SK-N-SH (cell line): ENCODE measurements around the gene TMEM182.

Source experiments
- CHD2 ChIP-seq: fragments of 150-350 bp; IDR thresholded peaks from 2 replicates; pipeline ENCODE4 v1.6.1; 2018; ENCODE audit warnings: low read length; ENCODE audit not compliant: partially characterized antibody
- ELF1 ChIP-seq: IDR thresholded peaks from 2 replicates; pipeline ENCODE4 v1.4.0; 2012
- GATA2 ChIP-seq: sonication (generic); formaldehyde crosslinking; IDR thresholded peaks from 2 replicates; pipeline ENCODE4 v1.5.0; 2020; ENCODE audit warnings: mild to moderate bottlenecking, missing genetic modification reagents
- JUND ChIP-seq: IDR thresholded peaks from 2 replicates; pipeline ENCODE4 v1.4.0; 2012
- MXI1 ChIP-seq: IDR thresholded peaks from 2 replicates; pipeline ENCODE4 v1.6.1; 2012; ENCODE audit warnings: mild to moderate bottlenecking, low read depth, low read length, improper control_type of control experiment
- NRF1 ChIP-seq: IDR thresholded peaks from 2 replicates; pipeline ENCODE4 v1.6.1; 2012; ENCODE audit warnings: low read depth, mild to moderate bottlenecking, low read length
- POLR2AphosphoS5 ChIP-seq: IDR thresholded peaks from 2 replicates; pipeline ENCODE4 v1.6.1; 2012; ENCODE audit warnings: low read depth, low read length
- RXRA ChIP-seq: IDR thresholded peaks from 2 replicates; pipeline ENCODE4 v1.4.0; 2012; ENCODE audit warnings: low read depth, mild to moderate bottlenecking, borderline replicate concordance
- TCF12 ChIP-seq: IDR thresholded peaks from 2 replicates; pipeline ENCODE4 v1.4.0; 2012
- TF ChIP-seq, protein P1 (sequence below): fragments of 200-600 bp; sonication (generic); IDR thresholded peaks from 2 replicates; pipeline ENCODE4 v1.6.1; 2017; ENCODE audit warnings: antibody characterized with exemption, mild to moderate bottlenecking, moderate library complexity
- TF ChIP-seq, protein P2 (sequence below): IDR thresholded peaks from 2 replicates; pipeline ENCODE4 v1.4.0; 2012; ENCODE audit warnings: low read depth

DNA sequence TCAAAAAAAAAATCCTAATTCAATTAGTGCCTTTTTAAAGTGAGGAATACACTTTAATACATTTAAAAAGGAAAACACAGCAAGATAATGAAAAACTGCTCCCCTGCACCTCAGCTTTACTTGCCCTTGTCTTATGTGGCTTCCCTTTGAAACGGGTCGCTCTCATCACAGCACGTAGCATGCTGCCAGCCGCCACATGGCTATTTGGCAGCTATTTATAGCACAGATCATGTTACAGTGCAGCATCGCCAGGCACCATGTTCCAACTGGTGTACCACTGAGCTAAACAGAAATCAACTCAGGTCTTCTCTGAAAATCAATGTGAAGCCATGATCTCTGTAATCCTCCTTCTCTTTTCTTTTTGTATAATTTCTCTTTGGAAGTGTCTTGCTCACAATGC is 65.1 kb downstream of the TMEM182 start:
- TF ChIP-seq, protein P1, sequence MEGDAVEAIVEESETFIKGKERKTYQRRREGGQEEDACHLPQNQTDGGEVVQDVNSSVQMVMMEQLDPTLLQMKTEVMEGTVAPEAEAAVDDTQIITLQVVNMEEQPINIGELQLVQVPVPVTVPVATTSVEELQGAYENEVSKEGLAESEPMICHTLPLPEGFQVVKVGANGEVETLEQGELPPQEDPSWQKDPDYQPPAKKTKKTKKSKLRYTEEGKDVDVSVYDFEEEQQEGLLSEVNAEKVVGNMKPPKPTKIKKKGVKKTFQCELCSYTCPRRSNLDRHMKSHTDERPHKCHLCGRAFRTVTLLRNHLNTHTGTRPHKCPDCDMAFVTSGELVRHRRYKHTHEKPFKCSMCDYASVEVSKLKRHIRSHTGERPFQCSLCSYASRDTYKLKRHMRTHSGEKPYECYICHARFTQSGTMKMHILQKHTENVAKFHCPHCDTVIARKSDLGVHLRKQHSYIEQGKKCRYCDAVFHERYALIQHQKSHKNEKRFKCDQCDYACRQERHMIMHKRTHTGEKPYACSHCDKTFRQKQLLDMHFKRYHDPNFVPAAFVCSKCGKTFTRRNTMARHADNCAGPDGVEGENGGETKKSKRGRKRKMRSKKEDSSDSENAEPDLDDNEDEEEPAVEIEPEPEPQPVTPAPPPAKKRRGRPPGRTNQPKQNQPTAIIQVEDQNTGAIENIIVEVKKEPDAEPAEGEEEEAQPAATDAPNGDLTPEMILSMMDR, result no peak
- TF ChIP-seq POLR2AphosphoS5 (no peak), TCF12 (no peak), JUND (no peak), GATA2 (no peak), RXRA (no peak), CHD2 (no peak), NRF1 (no peak), ELF1 (no peak), MXI1 (peak; percentile 80)
- TF ChIP-seq, protein P2, sequence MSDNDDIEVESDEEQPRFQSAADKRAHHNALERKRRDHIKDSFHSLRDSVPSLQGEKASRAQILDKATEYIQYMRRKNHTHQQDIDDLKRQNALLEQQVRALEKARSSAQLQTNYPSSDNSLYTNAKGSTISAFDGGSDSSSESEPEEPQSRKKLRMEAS, result no peak
